Measurements from ENCODE around the gene PIP5K1C.

DNA sequence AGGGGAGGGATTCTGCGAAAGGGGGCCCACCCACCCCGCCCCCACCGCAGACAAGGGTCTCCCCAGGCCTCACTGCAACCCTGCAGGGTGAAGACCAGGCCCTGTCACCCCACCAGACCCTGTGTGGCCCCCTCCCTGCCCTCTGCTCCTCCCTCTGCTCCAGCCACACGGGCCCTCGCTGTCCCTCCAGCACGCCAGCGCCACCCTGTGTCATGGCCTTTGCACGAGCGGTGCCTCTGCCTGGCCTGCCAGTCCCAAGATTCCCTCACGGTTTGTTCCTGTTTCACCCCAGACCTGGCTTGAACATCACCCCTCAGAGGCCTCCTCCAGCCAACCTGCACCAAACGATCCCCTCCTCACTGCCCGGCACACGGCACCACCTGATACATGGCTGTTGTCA is 27.3 kb downstream of the PIP5K1C start:
- TF ChIP-seq POLR2AphosphoS5 (IDR thresholded peaks at IDR 0.05; ENCODE audit: low read depth, low read length), result no peak
- no peak for TF ChIP-seq SIN3A (IDR thresholded peaks at IDR 0.05; ENCODE audit: borderline replicate concordance, insufficient read depth, low read length)

Measured in PFSK-1 (cell line).